ENCODE measurements around the gene AURKAIP1. TPM values are rescaled to one million over a fixed set of nuclear protein-coding genes. Genes with fewer than 3 reads are reported as not detected.
A peak's percentile ranks its signal among the peaks of the same experiment; 100 is the strongest.

The AURKAIP1 gene
- total and polyA plus RNA-seq, 9 of the 15 experiments (the other 6 are each of a cell fraction or from before 2014, with no cell fraction given): 7.8 to 478 (median 92.0) TPM

- peak; percentile 98 for TF ChIP-seq ARID4B (CRISPR knock-in tag; IDR thresholded peaks at IDR 0.05)
- TF ChIP-seq HDGF (IDR thresholded peaks at IDR 0.05): no peak
- peak; percentile 99 for TF ChIP-seq TAF1 (IDR thresholded peaks at IDR 0.05; ENCODE audit: control insufficient read depth, extremely low read depth, insufficient read depth, low read length, severe bottlenecking)
- TF ChIP-seq USF2 (CRISPR knock-in tag; IDR thresholded peaks at IDR 0.05): no peak
- no peak for TF ChIP-seq PHB2 (IDR thresholded peaks at IDR 0.05; ENCODE audit: low read depth)
- TF ChIP-seq ZNF274 (IDR thresholded peaks at IDR 0.05; ENCODE audit: borderline replicate concordance, low read depth, low read length): no peak
- TF ChIP-seq TSHZ1 (CRISPR knock-in tag; IDR thresholded peaks at IDR 0.05): no peak
- peak; percentile 69 for TF ChIP-seq ETV5 (CRISPR knock-in tag; IDR thresholded peaks at IDR 0.05; ENCODE audit: low read depth)
- TF ChIP-seq NEUROD1 (IDR thresholded peaks at IDR 0.05; ENCODE audit: borderline replicate concordance, low read depth, low read length, partially characterized antibody): peak; percentile 54
- TF ChIP-seq BCOR (IDR thresholded peaks at IDR 0.05): no peak
- TF ChIP-seq HES1 (IDR thresholded peaks at IDR 0.05; ENCODE audit: low read depth): no peak
- no peak for TF ChIP-seq ZNF280B (CRISPR knock-in tag; IDR thresholded peaks at IDR 0.05)
- no peak for TF ChIP-seq RNF219 (CRISPR knock-in tag; IDR thresholded peaks at IDR 0.05)
These were observed 32.0 kb upstream of the AURKAIP1 start, which contains the start of gene MRPL20 (continued) for GRCh38 chr1:1406821-1407635.

Data from K562 (cell line).